HCT116 (cell line): Measurements from ENCODE around the gene STAG3. TPM values are rescaled to one million over a fixed set of nuclear protein-coding genes. Genes with fewer than 3 reads are reported as not detected.
A peak's percentile ranks its signal among the peaks of the same experiment; 100 is the strongest.

Experiments
- ATAC-seq: fragments of 200-7000 bp; cut with Tn5 transposase; 2 replicates; pipeline ENCODE4 v1.9.1; 2020; ENCODE audit warnings: mild to moderate bottlenecking, moderate library complexity
- BruUV-seq: library from RNA; stranded (reverse); fragments of 400-500 nt; replicated peaks from 2 replicates; lab custom pipeline; 2021; lab: Mats Ljungman, UMichigan
- CTCF ChIA-PET: fragments of 300-600 bp; sonication (Branson Sonifier 250); formaldehyde crosslinking; loops from one replicate; lab custom pipeline; 2021; ENCODE audit warnings: antibody characterized with exemption; lab: Charles Lee
- POLR2A ChIA-PET: fragments of 300-600, 350-600 bp; sonication (Branson Sonifier 250); formaldehyde crosslinking; loops from one replicate; lab custom pipeline; 2021; ENCODE audit warnings: antibody characterized with exemption; lab: Charles Lee
- RAD21 ChIA-PET, 2 experiments: fragments of 300-600 bp; sonication (Branson Sonifier 250); formaldehyde crosslinking; loops; one replicate each; lab custom pipeline; 2023; ENCODE audit warnings: low total read pairs in 2 of 2; ENCODE audit not compliant: uncharacterized antibody in 2 of 2, unreplicated experiment in 2 of 2, low non-redundant PET in 1 of 2; lab: Charles Lee
- DNase-seq: peaks from one replicate; pipeline ENCODE4 v3.0.0-alpha.2; 2010; ENCODE audit warnings: low read depth, low spot score
- H2AFZ ChIP-seq: fragments of 200-600 bp; shearing (Covaris generic), sonication (generic); 2 replicates; pipeline ENCODE4 v1.6.1; 2017; ENCODE audit warnings: low read depth, mixed run types, mixed read lengths, antibody characterized with exemption, low read length; ENCODE audit not compliant: poor library complexity, severe bottlenecking
- H3K27ac ChIP-seq: 2 replicates; pipeline ENCODE4 v1.5.1; 2012; ENCODE audit warnings: low read depth, low read length
- H3K27me3 ChIP-seq: fragments of 200-600 bp; sonication (generic); 2 replicates; pipeline ENCODE4 v1.6.1; 2016; ENCODE audit warnings: mixed run types, low read length, mixed read lengths; ENCODE audit not compliant: insufficient read depth
- H3K36me3 ChIP-seq, 2 experiments: fragments of 200-500 bp in 1 of 2; fragments of 200-600 bp in 1 of 2; sonication (Bioruptor generic) in 1 of 2; sonication (generic) in 1 of 2; 2 replicates each; pipeline versions ENCODE4 v1.5.1 to v1.6.1; 2014 to 2016; ENCODE audit warnings: low read length in 2 of 2, inconsistent platforms in 1 of 2, mixed read lengths in 1 of 2, mixed run types in 1 of 2; ENCODE audit not compliant: insufficient read depth in 2 of 2, control insufficient read depth in 1 of 2
- H3K4me1 ChIP-seq, 2 experiments: fragments of 200-600 bp in 1 of 2; sonication (generic) in 1 of 2; 2 replicates each; pipeline versions ENCODE4 v1.5.1 to v1.6.1; 2012 to 2017; ENCODE audit warnings: low read length in 2 of 2, inconsistent platforms in 1 of 2, mild to moderate bottlenecking in 1 of 2, mixed read lengths in 1 of 2, mixed run types in 1 of 2, moderate library complexity in 1 of 2; ENCODE audit not compliant: insufficient read depth in 2 of 2, control insufficient read depth in 1 of 2
- H3K4me2 ChIP-seq: fragments of 200-600 bp; sonication (generic); 2 replicates; pipeline ENCODE4 v1.6.1; 2017; ENCODE audit warnings: mixed run types, low read length, mixed read lengths
- H3K4me3 ChIP-seq, 2 experiments: fragments of 200-600 bp in 1 of 2; sonication (generic) in 1 of 2; replicated peaks in 1 of 2; 2 replicates each; pipeline ENCODE4 v1.5.1; 2011 to 2016; ENCODE audit warnings: low read length in 2 of 2, control low read depth in 1 of 2, low read depth in 1 of 2, mild to moderate bottlenecking in 1 of 2, mixed read lengths in 1 of 2, mixed run types in 1 of 2
- H3K79me2 ChIP-seq: fragments of 200-600 bp; sonication (generic); 2 replicates; pipeline ENCODE4 v1.6.1; 2017; ENCODE audit warnings: mild to moderate bottlenecking, mixed run types, low read length, moderate library complexity, mixed read lengths; ENCODE audit not compliant: insufficient read depth
- H3K9ac ChIP-seq: fragments of 200-600 bp; sonication (generic); 2 replicates; pipeline ENCODE4 v1.6.1; 2016; ENCODE audit warnings: low read length, mixed read lengths
- H3K9me2 ChIP-seq: fragments of 200-600 bp; sonication (generic), shearing (Covaris generic); 2 replicates; pipeline ENCODE4 v1.6.1; 2017; ENCODE audit warnings: mixed run types, mild to moderate bottlenecking, moderate library complexity; ENCODE audit not compliant: insufficient read depth
- H3K9me3 ChIP-seq, 2 experiments: fragments of 200-500 bp in 1 of 2; fragments of 200-600 bp in 1 of 2; sonication (Bioruptor generic) in 1 of 2; sonication (generic) in 1 of 2; 2 replicates each; pipeline ENCODE4 v1.6.1; 2014 to 2017; ENCODE audit warnings: low read length in 2 of 2, mixed read lengths in 2 of 2, inconsistent platforms in 1 of 2, low read depth in 1 of 2, mild to moderate bottlenecking in 1 of 2, mixed run types in 1 of 2, moderate library complexity in 1 of 2; ENCODE audit not compliant: control insufficient read depth in 1 of 2, insufficient read depth in 1 of 2
- H4K20me1 ChIP-seq: fragments of 200-600 bp; sonication (generic), shearing (Covaris generic); 2 replicates; pipeline ENCODE4 v1.6.1; 2017; ENCODE audit warnings: mixed run types, mild to moderate bottlenecking, moderate library complexity; ENCODE audit not compliant: insufficient read depth
- ELF1 ChIP-seq: IDR thresholded peaks from 2 replicates; pipeline ENCODE4 v1.6.1; 2012; ENCODE audit warnings: low read depth, borderline replicate concordance
- MAX ChIP-seq: IDR thresholded peaks from 2 replicates; pipeline ENCODE4 v1.6.1; 2012
- TCF7L2 ChIP-seq: IDR thresholded peaks from 2 replicates; pipeline ENCODE4 v1.7.0; 2011; ENCODE audit warnings: borderline replicate concordance, inconsistent platforms; ENCODE audit not compliant: insufficient read depth, insufficient read length; ENCODE audit errors: extremely low read depth
- intact Hi-C: fragments of 100-400 bp; cut with micrococcal nuclease; formaldehyde crosslinking; loops from 2 replicates; pipeline ENCODE4 v1.10.0; 2022
- total RNA-seq: library from RNA; stranded (reverse); gene quantifications from one replicate; pipeline ENCODE4 v1.2.1, GENCODE V29; 2021; ENCODE audit not compliant: unreplicated experiment
- TF ChIP-seq, protein P1 (sequence below): IDR thresholded peaks from 2 replicates; pipeline ENCODE4 v1.6.1; 2012

The STAG3 gene
- total RNA-seq, 1 experiment from 2014 or later, result 1.2 TPM

- TF ChIP-seq MAX, result no peak
- TF ChIP-seq, protein P1, sequence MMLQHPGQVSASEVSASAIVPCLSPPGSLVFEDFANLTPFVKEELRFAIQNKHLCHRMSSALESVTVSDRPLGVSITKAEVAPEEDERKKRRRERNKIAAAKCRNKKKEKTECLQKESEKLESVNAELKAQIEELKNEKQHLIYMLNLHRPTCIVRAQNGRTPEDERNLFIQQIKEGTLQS, result no peak
- TF ChIP-seq TCF7L2, result no peak
- no peak for TF ChIP-seq ELF1
These were observed 17.7 kb upstream of the STAG3 start (continued) for GRCh38 chr7:100160067-100160466.

- DNase-seq, result no peak
- ChIA-PET POLR2A (interaction anchor here (1.0 to 1.1 kb wide), 2 partner anchors 14 kb away, joined by 3 to 4 read pairs; partner anchors contain the start of genes GPC2, LAMTOR4 and STAG3), CTCF (interaction anchor here (1.3 kb wide), 1 partner anchor 31 kb away, joined by 4 read pairs; no protein-coding TSS in a partner anchor), RAD21 (no interaction called here)
- BruUV-seq, result no TSS peak
- Histone ChIP-seq H3K9me3 (no peaks in the 10 kb centered on the region), H3K4me2 (peak overlapping the region; percentile 74), H3K36me3 (no peaks in the 10 kb centered on the region), H3K27me3 (no peaks in the 10 kb centered on the region)
- peak; percentile 67 for ATAC-seq
- TF ChIP-seq, protein P1, result no peak
- peak; percentile 53; the same call in 1 of the 2 replicates for TF ChIP-seq MAX
- TF ChIP-seq, all 23 proteins: peak for 1
- Histone ChIP-seq H3K9me2 (no peaks in the 10 kb centered on the region), H3K79me2 (peaks cover 2% of the 10 kb centered on the region; the same call in 1 of the 2 replicates), H3K9ac (peak overlapping the region; percentile 41), H2AFZ (peak overlapping the region; percentile 85), H3K4me3 (peak overlapping the region in 1 of 2 experiments; percentile 26; a peak in 1 of 4 replicates), H3K4me1 (peaks cover 23% of the 10 kb centered on the region in 2 experiments), H4K20me1 (no peaks in the 10 kb centered on the region), H3K27ac (peak overlapping the region; percentile 27)
- intact Hi-C loops, result no loop called here
These were observed 14.6 kb upstream of the STAG3 start for GRCh38 chr7:100163006-100163531.
